Upper lobe of right lung (tissue), 1 donor: ENCODE results near the gene WFS1. TPM values are rescaled to one million over a fixed set of nuclear protein-coding genes. Genes with fewer than 3 reads are reported as not detected.

Source experiments
- ATAC-seq: fragments of 200-7000 bp; cut with Tn5 transposase; one replicate; pipeline ENCODE4 v1.9.1; 2020; ENCODE audit warnings: mild to moderate bottlenecking, moderate library complexity
- DNase-seq: peaks from one replicate; pipeline ENCODE4 v3.0.0-alpha.2; 2020
- H3K27ac ChIP-seq: fragments of 200-600 bp; one replicate; pipeline ENCODE4 v1.8.0; 2022
- H3K27me3 ChIP-seq: fragments of 200-600 bp; one replicate; pipeline ENCODE4 v1.8.0; 2022; ENCODE audit warnings: mild to moderate bottlenecking
- H3K36me3 ChIP-seq: fragments of 200-600 bp; one replicate; pipeline ENCODE4 v1.8.0; 2022
- H3K4me1 ChIP-seq: fragments of 200-600 bp; one replicate; pipeline ENCODE4 v1.8.0; 2022
- H3K4me3 ChIP-seq: fragments of 200-600 bp; one replicate; pipeline ENCODE4 v1.8.0; 2022; ENCODE audit warnings: mild to moderate bottlenecking
- H3K9me3 ChIP-seq: fragments of 200-600 bp; one replicate; pipeline ENCODE4 v1.8.0; 2022
- intact Hi-C: fragments of 100-400 bp; cut with DNase I; formaldehyde crosslinking; loops from one replicate; pipeline ENCODE4 v1.11.0; 2022
- total RNA-seq: library from RNA; stranded (reverse); fragmentation: NEBNext Ultra II Directional; extraction: Animal tissue kit (Norgen Biotek cat#: 25700); gene quantifications from one replicate; pipeline ENCODE4 v1.2.1, GENCODE V29; 2021
- TF ChIP-seq, protein P1 (sequence below): fragments of 200-600 bp; IDR thresholded peaks from one replicate; pipeline ENCODE4 v1.8.0; 2022; ENCODE audit warnings: antibody characterized with exemption
- donor health status: DM: no; HTN: yes; CAD: no; lungs with severe emphysema.

The WFS1 gene
- total RNA-seq, 1 donor from 2014 or later = 110 TPM

DNA sequence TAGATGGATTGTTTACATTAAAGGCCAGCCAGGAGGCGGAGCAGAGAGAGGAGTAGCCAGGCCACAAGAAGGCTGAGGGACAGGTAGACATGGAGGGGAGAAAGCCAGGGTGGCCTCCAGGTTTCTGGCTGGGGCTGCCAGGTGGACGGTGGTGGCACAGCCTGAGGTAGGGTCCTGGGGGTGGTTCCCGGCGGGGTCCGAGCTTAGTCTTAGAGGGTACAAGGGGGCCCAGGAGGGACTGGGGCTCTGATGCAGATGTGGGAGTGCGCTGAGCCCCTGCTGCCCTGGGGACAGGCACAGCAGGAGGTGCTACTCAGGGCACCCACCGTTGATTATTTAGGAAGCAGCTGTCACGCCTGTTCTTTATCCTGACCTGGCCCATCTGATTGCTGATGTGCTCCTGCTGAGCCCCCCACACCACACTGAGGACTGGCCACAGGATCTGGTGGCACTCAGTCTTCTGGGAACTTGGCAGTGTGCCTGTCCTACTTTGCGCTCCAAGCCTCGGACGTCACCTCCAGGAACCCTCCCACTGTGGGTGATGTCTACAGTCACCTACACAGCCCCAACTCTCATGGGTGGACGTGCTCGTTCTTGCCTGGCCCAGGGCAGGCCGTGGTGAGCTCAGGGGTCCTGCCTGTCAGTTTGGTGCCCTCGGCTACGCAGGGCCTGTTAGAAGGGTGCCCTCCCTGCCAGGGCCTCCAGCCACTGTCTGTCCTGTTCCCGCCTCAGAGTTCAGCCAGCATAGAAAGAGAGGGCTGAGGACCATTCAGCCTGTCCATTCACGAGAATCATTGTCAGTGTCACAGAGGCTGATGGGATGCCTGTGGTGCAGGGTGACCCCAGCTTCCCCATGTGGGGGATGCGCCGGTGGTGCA is 12.0 kb downstream of the WFS1 start:
- no peak overlapping the region for H3K4me3 ChIP-seq
- peaks cover 48% of the 10 kb centered on the region for H3K4me1 ChIP-seq
- no peaks in the 10 kb centered on the region for H3K27me3 ChIP-seq
- peak overlapping the region; percentile 55 for H3K27ac ChIP-seq
- peaks cover 10% of the 10 kb centered on the region for H3K36me3 ChIP-seq
- ATAC-seq = peak; percentile 52
- intact Hi-C loops = no loop called here
- no peak for DNase-seq
- no peaks in the 10 kb centered on the region for H3K9me3 ChIP-seq
- TF ChIP-seq, protein P1, sequence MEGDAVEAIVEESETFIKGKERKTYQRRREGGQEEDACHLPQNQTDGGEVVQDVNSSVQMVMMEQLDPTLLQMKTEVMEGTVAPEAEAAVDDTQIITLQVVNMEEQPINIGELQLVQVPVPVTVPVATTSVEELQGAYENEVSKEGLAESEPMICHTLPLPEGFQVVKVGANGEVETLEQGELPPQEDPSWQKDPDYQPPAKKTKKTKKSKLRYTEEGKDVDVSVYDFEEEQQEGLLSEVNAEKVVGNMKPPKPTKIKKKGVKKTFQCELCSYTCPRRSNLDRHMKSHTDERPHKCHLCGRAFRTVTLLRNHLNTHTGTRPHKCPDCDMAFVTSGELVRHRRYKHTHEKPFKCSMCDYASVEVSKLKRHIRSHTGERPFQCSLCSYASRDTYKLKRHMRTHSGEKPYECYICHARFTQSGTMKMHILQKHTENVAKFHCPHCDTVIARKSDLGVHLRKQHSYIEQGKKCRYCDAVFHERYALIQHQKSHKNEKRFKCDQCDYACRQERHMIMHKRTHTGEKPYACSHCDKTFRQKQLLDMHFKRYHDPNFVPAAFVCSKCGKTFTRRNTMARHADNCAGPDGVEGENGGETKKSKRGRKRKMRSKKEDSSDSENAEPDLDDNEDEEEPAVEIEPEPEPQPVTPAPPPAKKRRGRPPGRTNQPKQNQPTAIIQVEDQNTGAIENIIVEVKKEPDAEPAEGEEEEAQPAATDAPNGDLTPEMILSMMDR = no peak

DNA sequence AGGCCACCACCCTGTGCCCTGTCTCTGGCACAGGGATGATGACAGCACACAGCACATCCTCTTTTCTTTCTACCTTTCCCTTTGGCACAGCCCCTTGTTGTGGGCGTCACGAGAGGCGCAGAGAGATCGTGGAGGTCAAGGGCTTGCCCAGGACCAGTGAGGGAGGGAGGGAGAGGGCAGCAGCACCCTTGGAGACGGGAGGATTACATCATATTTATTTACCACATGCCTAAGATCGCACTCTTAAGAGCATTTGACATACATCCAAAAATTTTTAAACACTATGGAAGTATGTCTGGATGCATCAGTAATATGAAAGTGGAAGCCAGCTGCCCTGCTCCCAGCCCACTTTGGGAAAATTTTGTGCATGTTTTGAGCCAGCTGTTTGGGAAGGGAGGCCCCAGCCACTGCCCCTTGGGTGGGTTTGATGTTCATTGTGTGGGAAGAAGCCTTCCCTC is 12.7 kb downstream of the WFS1 start:
- intact Hi-C loops = no loop called here
- peak; percentile 72 for ATAC-seq
- TF ChIP-seq, protein P1 = no peak
- no peak overlapping the region for H3K4me3 ChIP-seq
- peaks cover 15% of the 10 kb centered on the region for H3K36me3 ChIP-seq
- peaks cover 41% of the 10 kb centered on the region for H3K4me1 ChIP-seq
- no peaks in the 10 kb centered on the region for H3K9me3 ChIP-seq
- H3K27me3 ChIP-seq = no peaks in the 10 kb centered on the region
- H3K27ac ChIP-seq = peak overlapping the region; percentile 55
- DNase-seq = no peak

DNA sequence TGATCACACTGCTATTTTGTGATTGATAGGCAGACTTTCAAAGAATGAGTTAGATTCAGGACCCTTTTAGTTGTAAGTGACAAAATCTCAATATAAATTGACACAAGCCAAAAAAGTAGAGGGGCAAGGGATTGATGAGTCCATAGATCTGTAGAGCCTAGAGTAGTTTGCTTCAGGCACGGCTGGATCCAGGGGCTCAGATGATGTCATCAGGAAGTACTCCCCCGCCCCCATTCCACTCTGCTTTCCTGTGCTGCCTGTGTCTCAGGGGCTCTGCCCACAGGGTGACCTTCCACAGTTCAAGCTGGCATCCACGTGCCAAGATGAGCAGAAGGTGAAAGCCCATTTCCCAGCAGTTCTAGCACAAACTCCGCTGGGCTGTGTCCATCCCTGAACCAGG is 13.6 kb downstream of the WFS1 start:
- intact Hi-C loops = no loop called here
- Histone ChIP-seq H3K27ac (peak overlapping the region; percentile 25), H3K36me3 (peaks cover 16% of the 10 kb centered on the region), H3K9me3 (no peaks in the 10 kb centered on the region), H3K4me3 (no peak overlapping the region), H3K4me1 (peaks cover 33% of the 10 kb centered on the region), H3K27me3 (no peaks in the 10 kb centered on the region)
- ATAC-seq = no peak
- TF ChIP-seq, protein P1 = no peak
- DNase-seq = no peak

DNA sequence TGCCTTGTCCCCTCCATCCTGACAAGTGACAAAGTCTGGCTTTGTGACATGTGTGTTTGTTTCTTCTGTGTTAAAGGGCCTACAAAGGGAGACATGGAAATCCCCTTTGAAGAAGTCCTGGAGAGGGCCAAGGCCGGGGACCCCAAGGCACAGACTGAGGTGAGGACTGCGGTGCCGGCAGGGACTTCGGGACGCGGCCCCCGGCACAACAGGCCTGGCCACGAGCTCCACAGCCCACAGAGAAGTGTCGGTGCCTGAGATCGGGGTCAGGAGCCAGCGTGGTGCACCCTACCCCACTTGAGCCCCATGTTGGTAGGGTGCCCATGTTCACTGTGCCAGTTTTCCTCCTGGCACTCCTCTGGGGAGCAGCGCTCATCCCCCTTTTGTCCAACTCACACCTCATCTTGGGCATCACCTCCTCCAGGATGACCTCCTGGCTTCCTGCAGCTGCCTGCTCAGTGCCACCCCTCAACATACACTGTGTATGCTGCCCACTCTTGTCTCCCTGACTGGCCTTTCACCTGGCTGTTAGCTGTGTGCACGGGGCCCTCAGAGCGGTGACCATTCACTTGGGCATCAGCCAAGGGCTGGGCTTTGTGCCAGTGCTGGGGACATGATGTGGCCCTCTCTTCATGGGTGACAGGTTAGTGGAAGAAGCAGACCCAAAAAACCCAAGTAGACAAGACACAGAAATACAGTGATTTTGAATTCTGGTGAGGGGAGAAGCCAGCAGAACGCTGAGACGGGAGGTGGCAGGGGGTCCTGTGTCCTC is 17.6 kb downstream of the WFS1 start:
- Histone ChIP-seq H3K27ac (no peak overlapping the region), H3K36me3 (peaks cover 27% of the 10 kb centered on the region)
- DNase-seq = no peak

DNA sequence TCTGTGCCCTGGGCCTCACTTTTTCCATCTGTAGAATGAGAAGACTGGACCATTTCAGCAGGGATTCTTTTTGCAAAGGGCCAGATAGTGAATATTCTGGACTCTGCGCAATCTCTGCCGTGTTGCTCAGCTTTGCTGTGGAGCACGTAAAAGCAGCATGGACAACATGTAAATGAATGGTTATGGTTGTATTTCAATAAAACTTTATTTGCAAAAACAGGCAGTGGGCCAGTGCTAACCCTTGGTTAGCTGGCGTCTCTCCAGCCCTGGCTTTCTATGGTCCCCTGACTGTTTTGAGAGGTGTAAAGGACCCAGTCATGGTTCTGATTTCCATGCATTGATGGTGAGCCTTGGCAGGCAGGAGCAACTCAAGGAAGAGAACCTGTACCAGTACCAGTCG is 18.7 kb downstream of the WFS1 start:
- Histone ChIP-seq H3K4me1 (no peaks in the 10 kb centered on the region), H3K36me3 (peaks cover 27% of the 10 kb centered on the region), H3K27ac (no peak overlapping the region), H3K27me3 (no peaks in the 10 kb centered on the region), H3K9me3 (no peaks in the 10 kb centered on the region), H3K4me3 (no peak overlapping the region)
- intact Hi-C loops = no loop called here
- DNase-seq = no peak
- TF ChIP-seq, protein P1 = no peak
- no peak for ATAC-seq

More for the DNA sequence above, 17.6 kb downstream of the WFS1 start:
- intact Hi-C loops = no loop called here
- ATAC-seq = no peak
- H3K4me3 ChIP-seq = no peak overlapping the region
- H3K4me1 ChIP-seq = peaks cover 9% of the 10 kb centered on the region
- no peaks in the 10 kb centered on the region for H3K27me3 ChIP-seq
- TF ChIP-seq, protein P1 = no peak
- H3K9me3 ChIP-seq = no peaks in the 10 kb centered on the region
